ENCODE measurements around the gene SYAP1. TPM values are rescaled to one million over a fixed set of nuclear protein-coding genes. Genes with fewer than 3 reads are reported as not detected.

Gene SYAP1
- total and polyA plus RNA-seq, 10 of the 15 experiments (the other 5 are each of a cell fraction or from before 2014, with no cell fraction given) = 5.9 to 29.9 (median 16.2) TPM

DNA sequence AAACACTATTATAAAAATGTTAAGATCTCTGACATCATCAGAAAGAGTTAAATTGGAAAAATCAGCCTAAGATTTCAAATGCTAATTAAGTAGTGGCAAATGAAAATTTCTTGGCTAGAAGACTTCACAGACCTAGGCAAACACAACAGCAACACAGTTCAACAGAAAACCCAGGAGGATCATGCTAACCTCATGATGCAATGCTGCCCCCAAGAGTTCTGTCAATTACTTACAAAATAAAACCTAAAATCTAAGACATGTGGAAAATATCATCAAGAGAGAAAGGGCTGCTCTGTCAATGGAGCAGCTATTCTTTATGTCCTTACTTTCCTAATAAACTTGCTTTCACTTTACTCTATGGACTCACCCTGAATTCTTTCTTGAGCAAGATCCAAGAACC, 48.4 kb upstream of the SYAP1 start:
- BruUV-seq (replicated peaks) = no TSS peak
- ATAC-seq (peak; percentile 54), DNase-seq (ENCODE audit: low read depth, low spot score) (no peak), FAIRE-seq (no peak)
- Histone ChIP-seq H4K20me1 (ENCODE audit: control insufficient read depth, insufficient read depth) (no peaks in the 10 kb centered on the region), H3K9me3 (replicated peaks; ENCODE audit: control insufficient read depth, insufficient read depth, low read length) (no peaks in the 10 kb centered on the region), H2AFZ (ENCODE audit: control insufficient read depth, low read depth, low read length) (no peak overlapping the region), H3K4me3 (no peak overlapping the region), H3K4me1 (ENCODE audit: control insufficient read depth, insufficient read depth, low read length) (no peaks in the 10 kb centered on the region), H3K36me3 (ENCODE audit: control insufficient read depth in 2 of 2, insufficient read depth in 2 of 2, low read length in 1 of 2) (no peaks in the 10 kb centered on the region; a peak in 2 of 4 replicates), H3K4me2 (ENCODE audit: control insufficient read depth, insufficient read depth) (no peak overlapping the region), H3K27me3 (replicated peaks in 1 of 2; ENCODE audit: control insufficient read depth in 2 of 2, insufficient read depth in 2 of 2, low read length in 1 of 2) (no peaks in the 10 kb centered on the region), H3K27ac (ENCODE audit: control insufficient read depth, insufficient read depth) (no peak overlapping the region), H3K9ac (ENCODE audit: control insufficient read depth, insufficient read depth, low read length) (no peak overlapping the region), H3K79me2 (ENCODE audit: control insufficient read depth, insufficient read depth, low read length) (no peaks in the 10 kb centered on the region)
- in situ Hi-C loops (cut with MboI) = no loop called here
- ChIA-PET RAD21 (ENCODE audit: unreplicated experiment) (no interaction called here), SMC1A (ENCODE audit: uncharacterized antibody, unreplicated experiment) (no interaction called here), CTCF (interaction anchor here (1.1 to 1.3 kb wide), 2 partner anchors 42 to 235 kb away, joined by 3 read pairs; no protein-coding TSS in a partner anchor), POLR2A (no interaction called here)
- intact Hi-C loops (cut with micrococcal nuclease; ENCODE audit: unreplicated experiment) = no loop called here
- TF ChIP-seq POLR2AphosphoS2 (IDR thresholded peaks at IDR 0.05; ENCODE audit: low read depth, low read length) (no peak), TCF7 (IDR thresholded peaks at IDR 0.05; ENCODE audit: borderline replicate concordance) (no peak), IRF4 (IDR thresholded peaks at IDR 0.05; ENCODE audit: low read depth, low read length) (no peak), SIX5 (IDR thresholded peaks at IDR 0.05; ENCODE audit: low read depth, low read length, severe bottlenecking) (no peak), YBX1 (IDR thresholded peaks at IDR 0.05) (no peak), HDGF (IDR thresholded peaks at IDR 0.05) (no peak), NR2F1 (conservative IDR thresholded peaks at IDR 0.05) (no peak), CREB1 (IDR thresholded peaks at IDR 0.05; ENCODE audit: low read depth) (no peak), RAD21 (IDR thresholded peaks at IDR 0.05; ENCODE audit: insufficient read depth, low read depth, low read length) (peak; percentile 52; the same call in 1 of the 2 replicates), YY1 (IDR thresholded peaks at IDR 0.05; ENCODE audit: low read depth, low read length) (no peak), ZNF207 (IDR thresholded peaks at IDR 0.05; ENCODE audit: borderline replicate concordance) (no peak)
- TF ChIP-seq, protein P1, sequence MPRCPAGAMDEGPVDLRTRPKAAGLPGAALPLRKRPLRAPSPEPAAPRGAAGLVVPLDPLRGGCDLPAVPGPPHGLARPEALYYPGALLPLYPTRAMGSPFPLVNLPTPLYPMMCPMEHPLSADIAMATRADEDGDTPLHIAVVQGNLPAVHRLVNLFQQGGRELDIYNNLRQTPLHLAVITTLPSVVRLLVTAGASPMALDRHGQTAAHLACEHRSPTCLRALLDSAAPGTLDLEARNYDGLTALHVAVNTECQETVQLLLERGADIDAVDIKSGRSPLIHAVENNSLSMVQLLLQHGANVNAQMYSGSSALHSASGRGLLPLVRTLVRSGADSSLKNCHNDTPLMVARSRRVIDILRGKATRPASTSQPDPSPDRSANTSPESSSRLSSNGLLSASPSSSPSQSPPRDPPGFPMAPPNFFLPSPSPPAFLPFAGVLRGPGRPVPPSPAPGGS (IDR thresholded peaks at IDR 0.05; ENCODE audit: borderline replicate concordance, insufficient read depth, low read depth, low read length, poor library complexity, severe bottlenecking) = no peak
- TF ChIP-seq, protein P2, sequence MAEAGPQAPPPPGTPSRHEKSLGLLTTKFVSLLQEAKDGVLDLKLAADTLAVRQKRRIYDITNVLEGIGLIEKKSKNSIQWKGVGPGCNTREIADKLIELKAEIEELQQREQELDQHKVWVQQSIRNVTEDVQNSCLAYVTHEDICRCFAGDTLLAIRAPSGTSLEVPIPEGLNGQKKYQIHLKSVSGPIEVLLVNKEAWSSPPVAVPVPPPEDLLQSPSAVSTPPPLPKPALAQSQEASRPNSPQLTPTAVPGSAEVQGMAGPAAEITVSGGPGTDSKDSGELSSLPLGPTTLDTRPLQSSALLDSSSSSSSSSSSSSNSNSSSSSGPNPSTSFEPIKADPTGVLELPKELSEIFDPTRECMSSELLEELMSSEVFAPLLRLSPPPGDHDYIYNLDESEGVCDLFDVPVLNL (IDR thresholded peaks at IDR 0.05; ENCODE audit: low read depth, low read length) = no peak
- TF ChIP-seq, protein P3, sequence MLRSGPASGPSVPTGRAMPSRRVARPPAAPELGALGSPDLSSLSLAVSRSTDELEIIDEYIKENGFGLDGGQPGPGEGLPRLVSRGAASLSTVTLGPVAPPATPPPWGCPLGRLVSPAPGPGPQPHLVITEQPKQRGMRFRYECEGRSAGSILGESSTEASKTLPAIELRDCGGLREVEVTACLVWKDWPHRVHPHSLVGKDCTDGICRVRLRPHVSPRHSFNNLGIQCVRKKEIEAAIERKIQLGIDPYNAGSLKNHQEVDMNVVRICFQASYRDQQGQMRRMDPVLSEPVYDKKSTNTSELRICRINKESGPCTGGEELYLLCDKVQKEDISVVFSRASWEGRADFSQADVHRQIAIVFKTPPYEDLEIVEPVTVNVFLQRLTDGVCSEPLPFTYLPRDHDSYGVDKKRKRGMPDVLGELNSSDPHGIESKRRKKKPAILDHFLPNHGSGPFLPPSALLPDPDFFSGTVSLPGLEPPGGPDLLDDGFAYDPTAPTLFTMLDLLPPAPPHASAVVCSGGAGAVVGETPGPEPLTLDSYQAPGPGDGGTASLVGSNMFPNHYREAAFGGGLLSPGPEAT (IDR thresholded peaks at IDR 0.05; ENCODE audit: low read depth) = no peak
- TF ChIP-seq, protein P4, sequence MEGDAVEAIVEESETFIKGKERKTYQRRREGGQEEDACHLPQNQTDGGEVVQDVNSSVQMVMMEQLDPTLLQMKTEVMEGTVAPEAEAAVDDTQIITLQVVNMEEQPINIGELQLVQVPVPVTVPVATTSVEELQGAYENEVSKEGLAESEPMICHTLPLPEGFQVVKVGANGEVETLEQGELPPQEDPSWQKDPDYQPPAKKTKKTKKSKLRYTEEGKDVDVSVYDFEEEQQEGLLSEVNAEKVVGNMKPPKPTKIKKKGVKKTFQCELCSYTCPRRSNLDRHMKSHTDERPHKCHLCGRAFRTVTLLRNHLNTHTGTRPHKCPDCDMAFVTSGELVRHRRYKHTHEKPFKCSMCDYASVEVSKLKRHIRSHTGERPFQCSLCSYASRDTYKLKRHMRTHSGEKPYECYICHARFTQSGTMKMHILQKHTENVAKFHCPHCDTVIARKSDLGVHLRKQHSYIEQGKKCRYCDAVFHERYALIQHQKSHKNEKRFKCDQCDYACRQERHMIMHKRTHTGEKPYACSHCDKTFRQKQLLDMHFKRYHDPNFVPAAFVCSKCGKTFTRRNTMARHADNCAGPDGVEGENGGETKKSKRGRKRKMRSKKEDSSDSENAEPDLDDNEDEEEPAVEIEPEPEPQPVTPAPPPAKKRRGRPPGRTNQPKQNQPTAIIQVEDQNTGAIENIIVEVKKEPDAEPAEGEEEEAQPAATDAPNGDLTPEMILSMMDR (IDR thresholded peaks at IDR 0.05 in 2 of 3, conservative IDR thresholded peaks at IDR 0.05 in 1 of 3; ENCODE audit: control insufficient read depth in 2 of 3, extremely low read depth in 1 of 3, insufficient read depth in 1 of 3, low read depth in 3 of 3, low read length in 3 of 3) = peak; percentile 9 to 45 (median 10); a peak in 1 of 6 replicates
